Upper lobe of left lung (tissue), 4 donors: ENCODE results near the gene SND1.

Experiments used
- CTCF ChIP-seq, 6 experiments: fragments of 450-650 bp in 4 of 6; fragments of 200-600 bp in 2 of 6; sonication (generic) in 2 of 6; IDR thresholded peaks; one replicate each; pipeline ENCODE4 v1.5.1; 2016 to 2019; ENCODE audit warnings: antibody characterized with exemption in 6 of 6
- POLR2A ChIP-seq, 4 donors: fragments of 450-650 bp; IDR thresholded peaks; one replicate each; pipeline ENCODE4 v1.5.1; 2016 to 2017; ENCODE audit warnings: antibody characterized with exemption in 4 of 4, mild to moderate bottlenecking in 2 of 4

GRCh38 chr7:127986581-127987521 is 334.9 kb downstream of the SND1 start:
- TF ChIP-seq CTCF (IDR thresholded peaks at IDR 0.05) (no peak), POLR2A (IDR thresholded peaks at IDR 0.05) (no peak)
